GM19324 (cell line): ENCODE results near the gene ART5.
"Not testable (repeated sequence)": the region's sequence is repeated elsewhere in the genome, so short reads cannot be mapped to it uniquely, and the experiment has no call there.

Experiments used
- ATAC-seq: cut with Tn5 transposase; IDR thresholded peaks from one replicate; pipeline ENCODE4 v1.9.1; 2021; ENCODE audit warnings: mild to moderate bottlenecking, moderate library complexity; ENCODE audit not compliant: unreplicated experiment, low FRiP score

ART5 gene

GRCh38 chr11:3588776-3589175, 53.0 kb downstream of the ART5 start:
- ATAC-seq: not testable (repeated sequence)
